Mesenchymal stem cell (in vitro differentiated cells and primary cell): ENCODE measurements around the gene PLCB3.

Experiments
- DNase-seq: peaks from one replicate; pipeline ENCODE4 v3.0.0-alpha.2; 2013
- H2AFZ ChIP-seq: one replicate; pipeline ENCODE4 v1.6.1; 2013; ENCODE audit warnings: low read depth, mild to moderate bottlenecking, control low read depth, inconsistent platforms, low read length, moderate library complexity
- H2AK5ac ChIP-seq: 2 replicates; pipeline ENCODE4 v1.6.1; 2013; ENCODE audit warnings: low read length, moderate library complexity, mild to moderate bottlenecking, inconsistent platforms; ENCODE audit not compliant: severe bottlenecking
- H2BK120ac ChIP-seq: one replicate; pipeline ENCODE4 v1.6.1; 2013; ENCODE audit warnings: low read depth, mild to moderate bottlenecking, inconsistent platforms, low read length, moderate library complexity
- H2BK12ac ChIP-seq, 2 experiments: one replicate each; pipeline ENCODE4 v1.6.1; 2013; ENCODE audit warnings: inconsistent platforms in 2 of 2, low read length in 2 of 2, mild to moderate bottlenecking in 2 of 2, moderate library complexity in 2 of 2, control low read depth in 1 of 2
- H2BK15ac ChIP-seq: one replicate; pipeline ENCODE4 v1.6.1; 2013; ENCODE audit warnings: mild to moderate bottlenecking, low read depth, inconsistent platforms; ENCODE audit not compliant: poor library complexity, severe bottlenecking
- H2BK5ac ChIP-seq: 2 replicates; pipeline ENCODE4 v1.6.1; 2013; ENCODE audit warnings: low read depth, mild to moderate bottlenecking, low read length, control low read depth, inconsistent platforms; ENCODE audit not compliant: poor library complexity, severe bottlenecking
- H3K14ac ChIP-seq, 2 experiments: one replicate each; pipeline ENCODE4 v1.6.1; 2013; ENCODE audit warnings: inconsistent platforms in 2 of 2, low read length in 2 of 2, control low read depth in 1 of 2, mild to moderate bottlenecking in 1 of 2, moderate library complexity in 1 of 2
- H3K18ac ChIP-seq, 2 experiments: one replicate each; pipeline ENCODE4 v1.6.1; 2013; ENCODE audit warnings: inconsistent platforms in 2 of 2, low read length in 2 of 2, control low read depth in 1 of 2, low read depth in 1 of 2, mild to moderate bottlenecking in 1 of 2
- H3K23ac ChIP-seq, 2 experiments: one replicate each; pipeline ENCODE4 v1.6.1; 2013; ENCODE audit warnings: inconsistent platforms in 2 of 2, low read length in 2 of 2, mild to moderate bottlenecking in 2 of 2, moderate library complexity in 2 of 2, control low read depth in 1 of 2
- H3K27ac ChIP-seq: 2 replicates; pipeline ENCODE4 v1.5.1; 2013; ENCODE audit warnings: mild to moderate bottlenecking, moderate library complexity, low read length, control low read depth, inconsistent platforms; ENCODE audit not compliant: poor library complexity, severe bottlenecking
- H3K27me3 ChIP-seq, 2 experiments: 2 replicates each; pipeline versions ENCODE4 v1.6.1 to v1.7.0; 2013; ENCODE audit warnings: low read length in 2 of 2, mild to moderate bottlenecking in 2 of 2, moderate library complexity in 2 of 2, control low read depth in 1 of 2, inconsistent platforms in 1 of 2; ENCODE audit not compliant: control insufficient read depth in 1 of 2, insufficient read depth in 1 of 2
- H3K36me3 ChIP-seq, 2 experiments: 2 replicates each; pipeline versions ENCODE4 v1.6.1 to v1.7.0; 2013; ENCODE audit warnings: low read length in 2 of 2, control low read depth in 1 of 2, inconsistent platforms in 1 of 2, low read depth in 1 of 2, mild to moderate bottlenecking in 1 of 2; ENCODE audit not compliant: insufficient read depth in 2 of 2, control insufficient read depth in 1 of 2
- H3K4ac ChIP-seq, 2 experiments: one replicate each; pipeline ENCODE4 v1.6.1; 2013; ENCODE audit warnings: inconsistent platforms in 2 of 2, low read length in 2 of 2, mild to moderate bottlenecking in 2 of 2, moderate library complexity in 2 of 2, control low read depth in 1 of 2, low read depth in 1 of 2
- H3K4me1 ChIP-seq: 2 replicates; pipeline ENCODE4 v1.6.1; 2013; ENCODE audit warnings: low read depth, low read length, control low read depth; ENCODE audit not compliant: control insufficient read depth, insufficient read depth
- H3K4me2 ChIP-seq: 2 replicates; pipeline ENCODE4 v1.6.1; 2013; ENCODE audit warnings: low read length, mild to moderate bottlenecking, inconsistent platforms; ENCODE audit not compliant: poor library complexity, severe bottlenecking
- H3K4me3 ChIP-seq, 2 experiments: 2 replicates each; pipeline versions ENCODE4 v1.5.1 to v1.7.0; 2013; ENCODE audit warnings: low read length in 2 of 2, mild to moderate bottlenecking in 2 of 2, control low read depth in 1 of 2, low read depth in 1 of 2; ENCODE audit not compliant: insufficient read depth in 1 of 2
- H3K79me1 ChIP-seq: replicated peaks from 2 replicates; pipeline ENCODE4 v1.6.1; 2013; ENCODE audit warnings: mild to moderate bottlenecking, control low read depth, low read length, inconsistent platforms; ENCODE audit not compliant: poor library complexity, severe bottlenecking
- H3K9ac ChIP-seq: 2 replicates; pipeline ENCODE4 v1.7.0; 2013; ENCODE audit warnings: mild to moderate bottlenecking, low read length, moderate library complexity
- H3K9me3 ChIP-seq: 2 replicates; pipeline ENCODE4 v1.7.0; 2013; ENCODE audit warnings: mild to moderate bottlenecking, low read length; ENCODE audit not compliant: control insufficient read depth
- H4K8ac ChIP-seq: one replicate; pipeline ENCODE4 v1.6.1; 2013; ENCODE audit warnings: inconsistent platforms, mild to moderate bottlenecking, low read length, moderate library complexity
- H4K91ac ChIP-seq: one replicate; pipeline ENCODE4 v1.6.1; 2013; ENCODE audit warnings: mild to moderate bottlenecking, low read length, inconsistent platforms
- WGBS: methylation state at CpG from one replicate; pipeline ENCODE4 v1.1.7; 2013; ENCODE audit warnings: mixed read lengths; 5-methylcytosine and 5-hydroxymethylcytosine counted together

The PLCB3 gene

GRCh38 chr11:64207256-64208085, 43.9 kb upstream of the PLCB3 start:
- Histone ChIP-seq H4K91ac (peak overlapping the region; percentile 97), H2BK5ac (no peak overlapping the region)

GRCh38 chr11:64208086-64208795, 43.1 kb upstream of the PLCB3 start:
- Histone ChIP-seq H4K8ac (peak overlapping the region; percentile 98), H3K9ac (peak overlapping the region; percentile 70), H2BK120ac (peak overlapping the region; percentile 77), H3K4me3 (peak overlapping the region in 1 of 2 experiments; percentile 65), H2BK12ac (peak overlapping the region; percentile 69 to 78), H3K27me3 (no peaks in the 10 kb centered on the region), H2BK15ac (peak overlapping the region; percentile 60), H2AFZ (peak overlapping the region; percentile 66), H3K18ac (peak overlapping the region; percentile 85 to 97), H4K91ac (peak overlapping the region; percentile 97), H2AK5ac (peak overlapping the region; percentile 80), H3K14ac (peak overlapping the region in 1 of 2 experiments; percentile 56), H3K4ac (peak overlapping the region; percentile 77 to 81), H3K4me1 (peaks cover 31% of the 10 kb centered on the region), H3K27ac (peak overlapping the region; percentile 62), H3K79me1 (peaks cover 12% of the 10 kb centered on the region), H3K4me2 (no peak overlapping the region), H3K9me3 (no peaks in the 10 kb centered on the region), H2BK5ac (no peak overlapping the region), H3K23ac (no peak overlapping the region), H3K36me3 (peaks cover 39 to 66% of the 10 kb centered on the region in 2 experiments)
- 87% methylated on average over 23 of the region's 23 CpGs for WGBS
- DNase-seq, result no peak

More at GRCh38 chr11:64207256-64208085, 43.9 kb upstream of the PLCB3 start:
- Histone ChIP-seq H4K8ac (peak overlapping the region; percentile 98), H3K4ac (peak overlapping the region; percentile 77 to 81), H3K4me3 (peak overlapping the region in 1 of 2 experiments; percentile 65), H2BK15ac (peak overlapping the region; percentile 87), H3K9me3 (no peaks in the 10 kb centered on the region), H3K27ac (peak overlapping the region; percentile 62), H3K4me1 (peaks cover 31% of the 10 kb centered on the region), H2AK5ac (peak overlapping the region; percentile 54), H2AFZ (peak overlapping the region; percentile 66), H3K9ac (peak overlapping the region; percentile 70), H3K36me3 (peaks cover 46 to 73% of the 10 kb centered on the region in 2 experiments), H2BK120ac (peak overlapping the region; percentile 77), H3K27me3 (no peaks in the 10 kb centered on the region), H3K79me1 (peaks cover 12% of the 10 kb centered on the region), H3K4me2 (no peak overlapping the region), H3K14ac (peak overlapping the region in 1 of 2 experiments; percentile 91), H2BK12ac (peak overlapping the region; percentile 75 to 78), H3K23ac (no peak overlapping the region), H3K18ac (peak overlapping the region; percentile 85 to 97)
- WGBS, result 53% methylated on average over 26 of the region's 30 CpGs
- peak; percentile 81 for DNase-seq

GRCh38 chr11:64208796-64209562, 42.4 kb upstream of the PLCB3 start:
- no peak overlapping the region for H2BK120ac ChIP-seq
- H3K23ac ChIP-seq, result no peak overlapping the region
- no peak overlapping the region for H3K27ac ChIP-seq
- peaks cover 12% of the 10 kb centered on the region for H3K79me1 ChIP-seq
- no peaks in the 10 kb centered on the region for H3K9me3 ChIP-seq
- DNase-seq, result no peak
- H2AFZ ChIP-seq, result no peak overlapping the region
- no peak overlapping the region for H3K4me2 ChIP-seq
- H3K18ac ChIP-seq, result no peak overlapping the region
- H4K8ac ChIP-seq, result peak overlapping the region; percentile 62
- peaks cover 31 to 59% of the 10 kb centered on the region in 2 experiments for H3K36me3 ChIP-seq
- peak overlapping the region in 1 of 2 experiments; percentile 65 for H3K4me3 ChIP-seq
- 94% methylated on average over 18 of the region's 18 CpGs for WGBS
- H2BK15ac ChIP-seq, result peak overlapping the region; percentile 44
- no peak overlapping the region for H3K14ac ChIP-seq
- peak overlapping the region; percentile 97 for H4K91ac ChIP-seq
- H3K4me1 ChIP-seq, result peaks cover 30% of the 10 kb centered on the region
- no peaks in the 10 kb centered on the region for H3K27me3 ChIP-seq
- H2BK12ac ChIP-seq, result peak overlapping the region; percentile 15 to 34
- H3K4ac ChIP-seq, result peak overlapping the region in 1 of 2 experiments; percentile 81
- no peak overlapping the region for H3K9ac ChIP-seq
- no peak overlapping the region for H2BK5ac ChIP-seq
- peak overlapping the region; percentile 37 for H2AK5ac ChIP-seq
